Activated CD4-positive, alpha-beta T cell treated with anti-CD3 and anti-CD28 coated beads for 1 hour (primary cell): ENCODE data around the gene SREK1.
"Not testable (repeated sequence)": the region's sequence is repeated elsewhere in the genome, so short reads cannot be mapped to it uniquely, and the experiment has no call there.

ENCODE experiments used
- DNase-seq: peaks from one replicate; pipeline ENCODE4 v3.0.0-alpha.2; 2020

The SREK1 gene

GRCh38 chr5:66144074-66144833 is at the start of gene SREK1:
SREK1 (plus strand) TSS chr5:66144300; CDS start chr5:66144377, 77 bp downstream.
- peak; percentile 81 for DNase-seq

DNA sequence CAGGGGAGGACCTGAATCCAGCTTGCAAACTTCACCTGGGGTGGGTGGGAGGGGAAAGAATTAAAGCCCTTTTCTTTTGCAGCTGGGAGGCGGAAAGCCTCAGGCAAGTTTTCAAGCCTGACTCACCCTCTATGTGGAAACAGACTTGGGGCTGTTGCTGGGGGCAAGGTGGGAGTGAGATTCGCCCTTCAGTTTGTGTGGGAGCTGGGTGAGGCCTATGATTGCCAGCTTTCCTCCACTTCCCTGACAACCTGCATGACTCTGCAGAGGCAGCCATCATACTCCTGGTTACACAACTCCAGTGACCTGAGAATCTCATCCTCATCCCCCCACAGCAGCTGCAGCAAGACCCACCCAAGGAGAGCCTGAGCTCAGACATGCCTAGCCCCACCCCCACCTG is 43.2 kb upstream of the SREK1 start:
- no peak for DNase-seq

GRCh38 chr5:66113160-66113559 is 30.9 kb upstream of the SREK1 start:
- DNase-seq: no peak

DNA sequence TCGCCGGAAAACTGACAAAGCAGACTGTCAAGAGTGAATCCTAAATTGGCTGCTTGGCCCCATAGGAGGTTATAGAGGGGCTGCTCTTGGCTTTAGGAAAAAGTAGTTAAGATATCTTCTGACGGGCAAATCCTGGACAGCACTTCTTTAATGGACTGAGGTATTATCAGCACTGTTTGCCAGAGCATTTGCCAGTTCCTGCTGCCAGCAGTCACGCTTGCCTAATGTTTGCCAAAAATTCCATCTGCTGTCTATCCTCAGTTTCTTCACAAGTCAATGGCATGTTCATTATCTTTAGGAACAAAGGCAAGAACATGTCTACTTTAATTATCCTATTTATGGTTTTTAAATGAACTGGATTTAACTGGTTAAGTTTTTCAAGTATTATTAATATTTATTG is 25.8 kb upstream of the SREK1 start:
- DNase-seq: no peak

- DNase-seq: no peak
Observed at GRCh38 chr5:66122379-66123034, 21.6 kb upstream of the SREK1 start.

DNA sequence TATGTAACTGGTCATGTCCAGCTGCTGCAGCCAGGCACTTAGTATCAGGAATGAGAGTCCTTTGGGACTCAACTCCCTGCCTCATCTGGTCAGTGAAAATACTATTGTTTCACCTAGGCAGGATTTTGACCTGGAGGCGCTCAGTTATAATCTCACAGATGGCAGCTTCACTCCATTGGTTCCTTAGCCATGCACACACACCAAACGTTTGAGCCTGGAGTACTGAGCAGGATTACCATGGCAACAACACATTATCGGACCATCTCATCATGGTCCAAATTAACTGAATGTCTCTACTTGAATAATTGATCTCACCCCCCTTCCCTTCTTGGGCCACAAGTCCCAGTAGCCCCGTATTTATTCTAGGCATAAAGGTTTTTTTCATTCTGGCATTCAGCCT is 15.0 kb upstream of the SREK1 start:
- DNase-seq: no peak

GRCh38 chr5:66130493-66130892 is 13.6 kb upstream of the SREK1 start:
- no peak for DNase-seq

- no peak for DNase-seq
Observed at GRCh38 chr5:66134407-66134861, 9.7 kb upstream of the SREK1 start.

GRCh38 chr5:66136053-66136452 is 8.0 kb upstream of the SREK1 start:
- no peak for DNase-seq

- DNase-seq: not testable (repeated sequence)
Observed at GRCh38 chr5:66136944-66137343, 7.2 kb upstream of the SREK1 start.

- DNase-seq: no peak
Observed at GRCh38 chr5:66138637-66139317, 5.3 kb upstream of the SREK1 start.

DNA sequence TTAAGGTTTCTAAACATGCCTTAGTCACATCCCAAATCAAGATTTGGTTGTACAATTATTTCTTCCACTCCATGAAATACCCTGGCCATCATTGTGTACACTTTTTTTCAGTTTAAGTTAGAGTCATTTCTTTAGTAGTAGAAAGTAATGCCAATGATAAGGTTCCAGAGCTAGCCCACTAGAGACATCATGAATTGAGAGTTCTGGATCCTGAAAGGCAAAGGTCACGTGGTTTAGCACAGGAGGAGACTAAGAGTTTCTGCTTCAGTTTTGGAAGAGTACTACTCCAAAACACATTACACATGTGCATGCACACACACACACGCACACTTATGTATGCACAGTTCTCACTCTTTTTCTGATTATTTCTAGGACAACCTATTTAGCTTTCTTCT is 4.8 kb upstream of the SREK1 start:
- no peak for DNase-seq

DNA sequence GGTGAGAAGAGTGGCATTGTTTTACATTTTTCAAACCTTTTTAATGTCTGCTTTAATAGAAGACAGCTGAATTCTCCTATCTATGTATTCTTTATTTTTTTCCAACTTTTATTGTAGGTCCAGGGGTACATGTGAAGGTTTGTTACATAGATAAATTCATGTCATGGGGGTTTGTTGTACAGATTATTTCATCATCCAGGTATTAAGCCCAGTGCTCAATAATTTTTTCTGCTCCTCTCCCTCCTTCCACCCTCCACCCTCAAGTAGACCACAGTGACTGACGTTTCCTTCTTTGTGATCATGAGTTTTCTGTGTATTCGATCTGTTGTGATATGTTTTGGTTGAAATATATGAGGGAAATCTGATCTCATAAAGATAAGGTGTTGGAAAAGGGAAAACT is 1.7 kb upstream of the SREK1 start:
- DNase-seq: no peak

- no peak for DNase-seq
Observed at GRCh38 chr5:66143473-66144073, 527 bp upstream of the SREK1 start.

- DNase-seq: no peak
Observed at GRCh38 chr5:66144834-66145390, 812 bp downstream of the SREK1 start.

DNA sequence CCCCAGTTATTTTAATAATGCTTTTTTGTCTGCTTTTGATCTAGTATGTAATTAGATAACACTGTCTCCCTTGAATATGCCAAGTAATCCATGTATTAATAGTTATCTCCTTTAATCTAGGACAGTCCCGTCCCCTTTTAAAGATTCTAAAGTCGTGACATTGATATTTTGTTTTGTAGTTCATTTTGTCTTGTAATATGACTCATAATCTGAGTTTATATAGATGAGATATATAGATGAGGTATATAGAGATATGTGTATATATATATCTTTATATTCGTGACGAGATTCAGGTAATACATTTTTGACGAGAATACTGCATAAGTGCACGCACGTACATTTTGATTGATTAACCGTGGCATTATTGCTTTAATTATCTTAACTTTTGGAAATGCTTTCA is 1.6 kb downstream of the SREK1 start:
- no peak for DNase-seq

DNA sequence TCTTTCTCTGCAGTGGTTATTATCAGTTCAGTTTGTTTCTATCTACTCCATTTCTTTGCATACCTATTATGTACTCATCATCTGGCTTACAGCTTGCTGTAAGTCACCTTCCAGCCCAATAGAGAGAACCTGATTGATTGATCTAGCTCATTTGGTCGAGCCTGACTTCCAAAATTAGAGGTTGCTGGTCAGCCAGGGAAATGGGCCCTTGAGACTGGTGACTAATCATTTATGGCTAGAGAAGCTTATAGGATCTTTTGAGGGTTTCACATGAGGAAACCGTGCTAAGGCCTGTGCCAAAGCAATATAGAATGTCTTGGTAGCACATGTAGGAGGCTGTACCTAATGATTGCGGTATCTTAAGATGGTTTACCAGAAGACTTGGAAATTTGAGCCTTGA is 5.8 kb downstream of the SREK1 start:
- DNase-seq: no peak

GRCh38 chr5:66151030-66151429 is 6.9 kb downstream of the SREK1 start:
- DNase-seq: no peak

DNA sequence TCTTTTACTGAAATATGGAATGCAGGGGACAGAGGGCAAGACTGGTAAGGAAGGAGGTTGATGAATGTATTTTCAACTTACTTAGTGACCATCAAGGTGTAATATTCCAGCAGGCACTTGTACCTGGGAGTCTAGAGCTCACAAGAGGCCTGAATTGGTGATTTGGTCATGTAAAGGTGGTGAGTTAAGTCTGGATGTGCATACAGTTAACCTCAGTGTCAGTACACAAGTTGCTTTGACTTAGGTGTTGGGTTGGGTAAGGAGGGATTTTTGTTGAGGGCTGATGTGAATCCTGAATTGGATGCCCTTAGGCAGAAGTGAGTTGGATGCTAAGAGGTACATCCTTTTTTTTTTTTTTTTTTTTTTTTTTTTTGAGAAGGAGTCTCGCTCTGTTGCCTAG is 7.4 kb downstream of the SREK1 start:
- no peak for DNase-seq

DNA sequence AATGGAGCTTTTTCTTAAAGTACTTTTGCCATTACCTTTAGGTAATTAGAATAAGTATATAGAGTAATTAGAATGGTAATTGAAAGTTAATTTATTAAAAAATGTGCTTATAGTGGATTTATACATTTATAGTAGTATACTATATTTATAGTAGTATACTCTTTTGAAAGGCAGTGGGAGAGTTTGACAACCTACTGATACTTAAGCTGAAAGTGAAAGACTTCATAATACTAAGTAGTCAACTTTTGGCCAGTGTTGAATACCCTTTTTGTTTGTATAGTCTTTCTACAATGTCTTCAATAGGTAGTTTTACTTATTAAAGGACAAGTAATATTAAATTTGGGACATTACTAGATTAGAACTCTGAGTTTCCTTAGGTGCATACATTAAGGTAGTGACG is 12.9 kb downstream of the SREK1 start:
- no peak for DNase-seq

DNA sequence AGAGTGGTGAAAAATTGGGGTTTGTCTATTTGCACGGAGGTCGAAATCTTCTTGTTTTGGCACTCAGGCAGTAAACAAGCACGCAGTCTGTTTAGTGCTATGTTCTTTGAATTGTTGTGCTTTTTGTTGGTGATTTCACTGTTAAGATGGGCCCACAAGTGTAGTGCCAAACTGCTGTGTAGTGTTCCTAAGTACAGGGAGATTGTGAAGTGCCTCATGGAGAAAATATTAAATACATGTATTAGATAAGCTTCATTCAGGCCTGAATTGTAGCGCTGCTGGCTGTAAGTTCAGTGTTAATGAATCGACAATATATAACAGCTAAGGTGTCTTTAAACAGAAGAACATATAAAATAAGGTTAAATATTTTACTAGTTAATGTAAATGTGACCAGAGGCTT is 17.3 kb downstream of the SREK1 start:
- DNase-seq: no peak

DNA sequence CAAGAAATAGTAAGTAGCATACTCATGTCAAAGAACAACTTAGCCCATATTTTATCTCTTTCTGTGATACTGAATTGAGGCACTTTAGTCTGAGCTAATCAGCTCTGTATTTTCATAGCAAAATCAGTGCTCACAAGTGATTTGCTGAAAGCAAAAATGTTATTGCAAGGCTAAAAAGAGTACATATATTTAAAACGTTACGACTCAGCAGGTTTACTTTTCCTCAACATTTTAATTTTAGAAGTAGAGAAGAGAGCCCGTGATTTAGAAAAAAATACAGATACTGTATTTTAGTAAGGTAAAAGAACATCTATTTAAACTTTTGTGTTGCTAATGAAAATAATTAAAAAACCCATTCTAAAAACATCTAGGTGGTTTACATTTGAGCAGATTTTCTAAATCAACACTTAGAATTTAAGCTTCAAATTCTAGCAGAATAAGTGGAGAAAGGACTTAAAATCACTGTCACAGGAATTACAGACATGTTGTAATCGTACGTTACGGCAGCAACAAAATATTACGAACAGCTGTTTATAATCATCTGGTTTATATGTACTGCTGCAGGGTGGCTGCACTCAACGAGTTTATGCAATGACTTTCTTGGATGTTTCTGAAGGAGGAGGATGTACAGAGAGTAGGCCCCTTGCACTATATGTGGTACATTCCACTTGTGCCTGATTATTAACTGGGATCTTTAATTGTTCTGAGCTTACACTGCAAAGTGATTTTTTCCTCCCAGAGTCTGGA is 20.1 kb downstream of the SREK1 start:
- DNase-seq: no peak

DNA sequence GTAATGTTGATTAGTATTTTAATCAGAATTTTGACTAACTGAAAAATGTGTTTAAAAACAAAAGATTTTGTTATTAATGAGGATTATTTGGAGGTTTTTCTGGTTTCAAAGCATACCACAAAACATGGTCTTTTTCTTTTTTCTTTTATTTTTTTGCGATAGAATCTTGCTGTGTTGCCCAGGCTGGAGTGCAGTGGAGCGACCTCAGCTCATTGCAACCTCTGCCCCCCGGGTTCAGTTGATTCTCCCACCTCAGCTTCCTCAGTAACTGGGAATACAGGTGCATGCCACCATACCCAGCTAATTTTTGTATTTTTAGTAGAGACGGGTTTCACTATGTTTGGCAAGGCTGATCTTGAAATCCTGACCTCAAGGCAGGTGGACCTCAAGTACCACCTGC is 24.1 kb downstream of the SREK1 start:
- DNase-seq: no peak
